ENCODE results near the gene MAST4.
"Not testable (repeated sequence)": the region's sequence is repeated elsewhere in the genome, so short reads cannot be mapped to it uniquely, and the experiment has no call there.

The MAST4 gene

DNA sequence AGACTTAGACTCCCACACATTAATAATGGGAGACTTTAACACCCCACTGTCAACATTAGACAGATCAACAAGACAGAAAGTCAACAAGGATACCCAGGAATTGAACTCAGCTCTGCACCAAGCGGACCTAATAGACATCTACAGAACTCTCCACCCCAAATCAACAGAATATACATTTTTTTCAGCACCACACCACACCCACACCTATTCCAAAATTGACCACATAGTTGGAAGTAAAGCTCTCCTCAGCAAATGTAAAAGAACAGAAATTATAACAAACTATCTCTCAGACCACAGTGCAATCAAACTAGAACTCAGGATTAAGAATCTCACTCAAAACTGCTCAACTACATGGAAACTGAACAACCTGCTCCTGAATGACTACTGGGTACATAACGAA, 156.5 kb downstream of the MAST4 start:
- DNase-seq: not testable (repeated sequence)

DNA sequence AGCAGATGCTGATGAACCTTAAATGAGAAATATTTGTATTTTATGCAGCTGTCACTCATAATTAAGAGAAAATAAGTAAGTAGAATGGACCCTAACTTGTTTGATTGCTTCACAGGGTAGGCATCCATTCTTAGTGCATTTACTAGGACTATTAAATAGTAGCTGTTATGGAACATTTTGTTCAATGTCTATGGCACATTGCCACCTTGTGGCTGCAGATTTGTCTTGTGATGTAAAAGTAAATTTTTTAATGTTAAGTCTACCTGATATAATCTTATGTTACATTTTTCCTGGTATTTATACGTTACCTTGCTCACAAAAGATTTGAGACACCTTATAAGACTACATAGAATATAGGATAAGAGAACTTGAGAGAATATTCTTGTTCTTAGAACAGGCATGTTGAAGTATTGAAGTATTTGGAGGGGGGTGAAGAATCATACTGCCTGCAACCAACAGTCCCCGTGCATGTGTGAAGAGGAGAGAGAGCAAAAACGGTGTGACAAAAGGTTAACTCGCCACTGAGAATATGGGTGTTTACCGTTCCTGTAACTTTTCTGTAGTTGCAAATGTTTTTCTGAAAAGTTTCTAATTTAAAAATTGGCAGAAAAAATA, 161.1 kb downstream of the MAST4 start:
- DNase-seq: no peak

DNA sequence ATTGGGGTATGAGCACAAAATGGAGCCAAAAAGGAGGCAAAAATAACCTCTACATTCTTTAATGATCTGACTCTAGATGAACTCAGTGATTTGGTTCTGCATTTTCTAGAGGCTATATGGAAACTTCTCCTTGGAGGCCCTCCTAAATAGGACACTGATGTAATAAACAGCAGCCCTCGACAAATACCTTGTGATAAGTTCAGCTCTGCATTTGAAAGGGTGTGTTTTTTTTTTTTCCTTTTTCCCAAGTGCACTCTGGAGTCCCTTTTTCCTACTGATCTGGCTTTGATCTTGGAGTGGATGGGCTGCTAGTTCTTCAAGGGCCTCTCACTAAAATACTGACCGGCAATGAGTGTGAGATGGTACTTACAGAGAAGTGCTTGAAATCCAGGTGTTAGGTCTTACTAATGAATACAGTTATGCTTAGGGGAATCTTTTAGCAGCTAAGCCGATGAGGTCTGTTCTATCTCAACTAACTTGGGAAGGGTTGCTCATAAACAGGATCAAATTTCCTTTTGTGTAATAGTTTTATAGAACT, 161.7 kb downstream of the MAST4 start:
- DNase-seq: no peak

DNA sequence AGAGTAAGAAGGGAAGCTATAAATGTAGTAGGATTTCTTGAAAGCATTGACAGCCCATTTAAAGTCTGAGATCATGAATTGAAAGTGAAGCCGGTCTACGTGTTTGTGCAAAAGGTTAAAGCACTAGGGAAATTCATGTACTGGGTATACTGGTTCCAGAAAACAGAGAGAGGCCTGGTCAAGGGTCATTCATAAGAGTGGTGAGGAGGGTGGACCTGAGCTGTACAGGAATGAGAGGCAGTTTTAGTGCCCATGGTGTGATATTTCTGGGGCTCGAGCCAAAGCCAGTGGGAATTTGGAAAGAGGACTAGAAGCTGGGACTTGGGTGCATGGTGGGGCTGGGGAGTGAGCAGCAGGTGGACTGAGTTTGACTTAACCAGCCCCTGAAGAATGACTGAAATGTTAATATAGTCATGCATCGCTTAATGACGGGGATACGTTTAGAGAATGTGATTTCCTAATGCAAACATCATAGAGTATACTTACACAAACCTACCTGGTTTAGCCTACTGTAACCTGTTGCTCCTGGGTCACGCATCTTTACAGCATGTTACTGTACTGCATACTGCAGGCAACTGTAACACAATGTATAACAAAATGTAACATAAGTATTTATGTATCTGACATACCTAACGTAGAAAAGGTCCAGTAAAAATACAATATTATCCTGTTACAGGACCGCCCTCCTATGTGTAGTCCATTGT, 173.0 kb downstream of the MAST4 start:
- DNase-seq: no peak

DNA sequence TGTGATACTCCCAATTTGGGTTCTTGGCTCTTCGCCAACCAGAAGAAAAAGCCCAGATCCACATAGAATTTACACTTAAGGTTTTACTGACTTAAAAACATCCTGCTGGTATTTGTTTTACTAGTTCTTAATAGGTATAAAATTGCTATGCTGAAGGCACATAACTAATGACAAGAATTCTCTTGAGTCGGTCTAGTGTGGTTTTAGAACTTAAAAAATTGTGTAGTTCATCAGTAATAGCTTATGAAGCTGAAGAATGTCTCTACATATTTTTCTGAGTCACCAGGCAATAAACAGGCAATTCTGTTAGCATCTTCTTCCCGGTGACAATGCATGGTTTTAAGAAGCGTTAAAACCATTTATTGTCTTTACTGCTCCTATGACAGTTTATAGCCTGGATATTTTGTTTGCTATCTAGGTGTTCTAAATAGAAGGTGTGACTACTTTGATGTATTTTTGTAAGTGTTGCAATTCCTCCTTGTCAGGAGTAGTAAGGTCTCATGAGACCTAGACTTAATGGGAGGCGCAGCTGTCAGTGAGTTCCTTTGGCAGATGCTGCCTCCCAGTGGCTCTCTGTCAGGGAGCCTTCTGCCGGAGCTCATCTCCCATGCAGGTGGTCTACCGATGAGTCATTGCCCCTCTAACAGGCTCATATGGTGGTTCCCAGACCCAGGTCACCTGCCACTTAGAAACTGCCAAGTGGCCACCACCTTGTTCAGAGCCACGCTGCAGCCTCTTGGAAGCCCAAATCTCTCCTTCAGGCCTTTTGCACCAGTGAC, 173.8 kb downstream of the MAST4 start:
- no peak for DNase-seq

DNA sequence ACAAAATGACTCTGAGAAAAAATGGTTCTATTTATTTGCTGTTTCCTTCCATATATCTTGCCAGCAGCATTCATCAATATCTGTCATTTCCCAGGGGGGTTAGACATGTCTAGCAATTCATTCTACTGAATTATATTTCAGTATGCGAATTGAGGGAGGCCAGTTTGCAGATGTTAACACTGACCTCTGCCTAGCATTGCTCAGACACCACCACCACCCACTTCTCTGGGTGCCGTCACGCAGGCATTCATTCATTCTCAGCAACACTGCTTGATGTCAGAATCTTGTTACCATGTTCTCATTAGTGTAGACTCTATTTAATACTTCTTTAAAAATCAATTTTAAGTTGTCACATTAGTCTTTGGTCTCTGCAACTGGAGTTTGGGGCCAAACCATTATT, 181.7 kb downstream of the MAST4 start:
- no peak for DNase-seq

DNA sequence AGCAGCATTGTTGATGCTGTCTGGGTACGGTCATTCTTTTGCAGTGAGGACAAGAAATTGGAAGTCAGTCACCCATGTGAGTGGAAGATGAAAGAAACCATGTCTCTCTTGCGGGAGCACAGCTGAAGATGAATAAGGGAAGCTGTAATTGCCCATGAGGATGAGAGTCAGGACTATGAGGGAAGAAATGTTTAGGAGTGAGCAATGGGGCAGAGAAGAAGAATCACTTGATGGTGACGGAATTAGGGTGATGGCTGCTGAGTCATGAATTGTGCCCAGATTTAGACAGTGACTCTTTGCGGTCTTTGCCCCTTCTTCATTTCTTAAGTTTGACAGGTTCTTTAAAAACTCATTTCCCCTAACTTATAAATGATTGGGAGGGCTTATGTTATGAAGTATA, 183.3 kb downstream of the MAST4 start:
- DNase-seq: no peak

DNA sequence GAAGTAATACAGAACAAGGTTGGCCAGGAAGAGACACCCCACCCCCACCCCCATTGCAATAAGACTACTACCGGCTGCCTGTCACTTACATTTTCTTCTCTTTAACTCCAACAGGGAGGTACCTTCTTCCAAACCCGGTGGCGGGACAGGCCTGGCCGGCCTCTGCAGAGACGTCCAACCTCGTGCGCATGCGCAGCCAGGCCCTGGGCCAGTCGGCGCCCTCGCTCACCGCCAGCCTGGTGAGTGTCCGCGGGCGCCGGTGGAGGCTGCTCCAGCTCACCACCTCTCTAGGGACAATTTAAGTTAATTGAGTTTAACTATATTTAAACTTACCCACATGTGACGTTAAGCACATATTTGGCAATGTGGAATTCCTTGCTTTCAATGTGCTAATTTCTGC, 192.4 kb downstream of the MAST4 start:
- no peak for DNase-seq

DNA sequence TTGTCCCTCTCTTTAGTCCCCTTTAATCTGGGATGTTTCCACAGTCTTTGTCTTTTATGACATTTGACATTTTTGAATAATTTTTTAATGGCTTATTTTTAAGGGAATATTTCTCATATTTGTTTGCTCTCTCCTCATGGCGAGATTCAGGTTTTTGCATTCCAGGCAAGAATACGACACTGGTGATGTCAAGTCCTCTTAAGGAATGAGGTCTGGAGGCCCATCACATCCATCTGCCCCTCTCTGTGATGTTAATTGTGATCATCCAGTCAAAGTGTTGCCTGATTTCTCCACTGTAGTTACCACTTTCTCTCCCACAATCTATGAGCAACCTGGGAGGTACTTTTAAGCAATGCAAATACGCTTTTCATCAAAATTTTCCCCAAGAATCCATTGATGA, 193.2 kb downstream of the MAST4 start:
- DNase-seq: no peak

DNA sequence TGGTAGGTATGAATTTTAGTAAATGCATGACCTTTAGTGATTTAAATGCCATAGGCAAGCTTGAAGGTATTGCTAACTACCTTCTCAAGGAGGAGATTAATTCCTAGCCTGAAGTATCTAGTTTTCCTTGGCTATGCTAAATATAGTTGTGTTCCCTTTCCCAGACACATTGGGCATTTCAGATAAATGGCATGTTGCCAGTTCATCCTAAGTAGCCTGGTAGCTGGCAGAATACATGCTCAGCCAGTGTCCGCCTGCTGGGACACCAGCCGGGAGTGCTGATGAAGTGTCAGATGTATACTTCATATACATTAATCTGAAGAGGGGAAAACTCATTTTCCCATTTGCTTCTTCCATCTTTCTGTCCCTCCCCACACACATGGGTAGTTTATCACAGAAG, 196.9 kb downstream of the MAST4 start:
- DNase-seq: no peak

DNA sequence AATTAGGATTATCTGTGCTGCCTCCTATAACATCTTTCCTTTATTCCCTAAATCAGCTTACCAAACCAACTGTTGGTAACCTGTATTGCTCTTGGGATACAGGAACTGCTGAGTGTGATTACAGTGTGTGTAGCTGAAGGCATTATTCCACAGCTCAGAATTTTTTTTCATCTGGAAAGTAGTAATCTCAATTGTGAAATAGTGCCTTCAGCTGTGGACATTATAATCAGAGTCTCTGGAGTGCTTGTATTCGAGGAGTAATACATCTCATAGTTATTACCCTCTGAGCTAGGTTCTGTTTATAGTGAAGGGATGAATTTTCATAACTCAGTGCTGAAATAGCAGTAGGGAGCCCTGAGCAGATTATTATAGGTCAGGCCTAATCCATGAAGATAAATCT, 199.5 kb downstream of the MAST4 start:
- no peak for DNase-seq

DNA sequence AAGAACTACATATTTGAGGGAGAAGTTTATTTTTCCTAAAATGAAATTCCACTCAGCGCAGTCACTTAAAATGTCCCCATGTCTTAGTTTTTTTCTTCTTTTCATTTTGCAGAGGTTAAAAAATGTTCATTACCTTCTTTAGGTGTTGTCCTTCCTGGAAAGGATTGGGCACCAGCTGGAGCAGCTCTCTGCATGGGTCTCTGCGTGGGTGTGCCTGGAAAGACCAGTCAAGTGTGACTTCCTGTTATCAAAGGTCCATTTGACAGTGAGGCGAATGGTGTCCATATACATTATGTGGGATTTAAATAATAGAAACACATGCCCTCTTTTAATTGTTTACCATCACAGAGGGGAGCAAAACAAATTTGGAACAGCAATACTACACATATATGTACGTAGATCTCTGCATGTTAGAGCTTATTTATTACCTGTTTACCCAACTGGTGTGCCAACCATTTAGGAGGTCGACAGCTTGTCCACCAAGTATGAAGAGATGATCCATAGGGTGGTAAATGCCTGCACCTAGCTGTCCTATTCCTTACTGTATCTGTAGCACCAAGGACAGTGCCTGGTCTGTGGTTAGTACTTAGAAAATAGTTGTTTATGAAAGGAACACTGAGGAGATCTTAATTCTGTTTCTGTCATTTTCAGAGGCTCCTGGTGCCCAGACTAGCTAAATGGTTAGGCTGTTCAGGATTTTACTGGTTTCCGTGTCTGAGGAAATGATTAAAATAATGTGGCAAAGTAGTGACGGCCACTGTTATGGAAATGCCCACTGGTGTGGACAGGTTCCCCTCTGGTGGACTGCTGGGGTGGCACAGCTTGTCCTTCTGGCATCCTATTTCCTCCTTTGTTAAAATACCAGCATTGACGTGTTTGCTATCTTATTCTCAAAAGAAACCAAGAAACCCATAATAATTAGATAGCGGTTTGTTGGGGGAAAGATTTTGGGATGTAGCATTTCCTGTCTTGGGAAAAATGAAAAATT, 200.4 kb downstream of the MAST4 start:
- no peak for DNase-seq

DNA sequence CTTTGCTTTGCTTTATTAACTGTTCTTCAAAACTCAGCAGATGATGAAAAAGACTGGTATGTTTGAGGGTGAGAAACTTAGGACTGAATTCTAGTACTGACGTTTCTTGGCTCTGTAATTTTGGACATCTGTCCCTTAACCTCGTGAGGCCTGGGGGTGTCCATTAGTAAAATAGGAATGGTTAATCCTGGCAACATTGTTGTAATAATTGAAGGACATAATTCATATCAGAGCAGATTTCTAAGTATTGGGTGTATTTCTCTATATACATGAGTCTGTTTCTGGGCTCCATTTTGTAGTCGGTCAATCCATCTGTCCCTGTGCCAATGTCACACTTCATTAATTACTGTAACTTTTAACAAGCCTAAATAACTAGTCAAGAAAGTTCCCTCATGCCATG, 206.7 kb downstream of the MAST4 start:
- DNase-seq: no peak

DNA sequence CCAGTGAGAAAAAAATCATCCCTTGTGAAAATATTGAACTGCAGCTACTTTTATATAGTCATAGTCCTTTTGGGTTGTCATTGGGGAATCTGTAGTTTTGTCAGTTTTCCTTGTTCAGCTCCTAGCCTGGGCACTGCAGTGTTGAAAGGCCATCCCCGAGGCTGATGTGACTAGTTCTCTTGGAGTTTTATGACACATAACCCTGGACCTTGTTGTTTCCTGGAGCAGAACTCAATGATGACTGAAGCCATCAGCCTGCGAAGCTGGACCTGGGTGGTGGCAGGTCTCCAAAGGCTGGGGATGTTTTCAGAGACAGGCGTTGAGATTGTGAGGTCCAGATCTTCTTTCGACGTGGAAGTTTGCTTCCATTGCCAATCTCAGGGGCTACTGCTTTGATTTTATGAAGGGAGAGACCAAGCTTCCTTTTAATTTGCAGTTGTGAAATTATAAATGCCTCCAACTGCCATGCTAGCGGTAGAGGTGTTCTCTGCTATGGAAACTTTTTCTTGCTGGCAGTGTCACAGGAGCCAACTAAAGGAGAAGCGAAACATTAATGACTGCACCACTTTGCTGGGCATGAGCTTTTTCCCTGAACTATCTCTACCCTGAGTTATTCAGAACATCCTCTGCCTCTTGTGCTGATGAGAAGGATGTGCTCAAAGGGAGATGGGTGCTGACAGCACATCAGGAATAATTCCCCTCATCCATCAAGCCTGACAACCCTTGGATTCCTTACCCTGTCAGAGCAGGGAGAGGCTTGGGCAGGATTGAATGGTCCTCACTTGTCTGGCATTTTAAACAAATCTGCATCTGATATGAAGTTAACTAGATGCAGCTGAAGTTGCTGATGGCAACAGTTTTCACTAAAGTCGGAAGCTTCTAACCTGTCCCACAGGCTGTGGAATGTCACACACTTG, 209.6 kb downstream of the MAST4 start:
- no peak for DNase-seq

DNA sequence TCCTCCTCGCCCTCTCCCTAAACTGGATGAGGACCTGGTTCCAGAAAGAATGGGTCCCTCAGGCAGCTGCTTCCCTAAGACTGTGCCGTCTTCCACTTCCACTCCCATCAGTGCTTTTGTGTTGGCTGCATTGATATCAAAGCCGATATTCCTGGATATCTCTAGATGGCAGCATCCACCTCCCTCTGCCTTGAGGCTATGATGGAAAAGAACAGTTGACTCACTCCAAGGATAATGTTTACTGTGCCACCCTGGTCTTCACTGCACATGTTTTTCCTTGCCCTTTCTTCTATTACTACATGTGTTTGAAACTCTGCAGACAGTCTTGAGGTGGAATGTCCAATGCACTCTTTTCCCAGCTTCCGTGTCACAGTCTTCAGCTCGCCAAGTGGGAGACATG, 211.6 kb downstream of the MAST4 start:
- DNase-seq: no peak

DNA sequence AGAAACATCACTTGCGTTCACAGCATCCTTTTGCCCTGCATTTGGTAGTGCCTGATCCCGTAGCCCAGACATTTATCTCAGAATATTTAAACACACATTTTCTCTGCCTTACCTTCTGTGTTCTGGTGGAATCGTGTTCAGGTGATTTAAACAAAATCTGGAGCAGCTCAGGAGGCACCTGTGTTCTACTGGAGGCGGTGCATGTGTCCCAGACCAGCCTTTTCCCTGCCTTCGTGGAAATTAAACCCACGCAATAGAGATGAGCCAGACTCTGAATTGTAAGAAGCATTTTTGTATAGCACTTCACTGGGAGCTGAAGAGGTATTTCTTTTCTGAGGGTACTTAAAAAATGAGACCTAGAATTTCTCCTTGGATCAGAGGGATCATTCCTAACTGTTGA, 212.5 kb downstream of the MAST4 start:
- no peak for DNase-seq

DNA sequence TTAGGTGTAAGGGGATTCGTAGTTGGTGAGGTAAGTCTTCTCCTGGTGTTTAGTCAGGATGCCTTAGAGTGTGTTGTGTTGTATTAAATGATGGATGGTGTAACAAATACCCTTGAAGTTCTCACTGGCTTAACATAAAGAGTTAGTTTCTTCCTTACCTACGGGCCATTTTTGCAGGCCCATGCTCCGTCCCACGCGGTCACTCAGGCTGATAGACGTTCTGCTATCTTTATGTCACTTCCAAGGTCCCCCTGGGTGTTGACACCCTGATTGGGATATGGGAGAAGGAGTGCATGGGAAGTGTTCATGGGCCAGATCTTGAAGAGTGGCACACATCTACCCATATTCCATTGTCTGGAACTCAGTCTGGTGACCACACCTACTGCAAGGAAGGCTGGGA, 214.0 kb downstream of the MAST4 start:
- no peak for DNase-seq

DNA sequence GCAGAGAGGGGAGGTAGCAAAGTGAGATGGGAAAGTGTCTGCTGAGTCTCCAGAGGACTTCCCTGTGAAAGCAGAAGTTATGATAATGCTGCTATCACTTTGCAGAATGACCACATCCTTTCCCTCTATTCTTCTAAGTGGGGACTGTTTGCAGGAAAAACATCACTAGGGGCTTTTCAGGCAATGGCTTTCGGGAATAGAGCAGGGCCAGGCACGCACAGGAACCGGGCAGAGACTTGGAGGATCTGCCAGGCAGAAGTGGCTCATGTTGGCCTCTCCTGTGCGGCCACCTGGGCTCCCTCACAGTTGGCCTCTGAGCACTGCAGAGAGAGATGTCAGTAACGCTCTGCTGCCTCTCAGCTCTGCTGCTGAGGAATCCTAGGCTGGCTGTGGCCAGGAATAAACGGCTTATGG, 214.7 kb downstream of the MAST4 start:
- DNase-seq: no peak

DNA sequence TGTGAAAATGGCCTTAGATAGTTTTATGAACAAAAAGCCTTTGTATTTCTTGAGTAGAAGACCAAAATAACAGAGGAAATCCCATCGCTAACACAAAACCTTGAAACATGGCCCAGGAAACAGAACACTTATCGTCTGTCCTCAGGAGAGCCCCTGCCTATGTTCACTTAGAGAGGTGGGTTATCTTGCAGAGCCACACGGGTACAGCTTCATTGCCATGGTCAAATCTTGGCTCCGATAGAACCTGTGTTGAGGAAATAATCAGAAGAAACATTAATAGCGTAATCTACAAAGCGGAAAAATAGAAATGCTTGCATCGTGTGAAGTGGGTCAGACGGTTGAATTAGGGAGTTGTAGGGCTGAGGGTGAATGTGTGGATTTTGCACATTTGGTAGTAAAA, 216.1 kb downstream of the MAST4 start:
- DNase-seq: no peak

DNA sequence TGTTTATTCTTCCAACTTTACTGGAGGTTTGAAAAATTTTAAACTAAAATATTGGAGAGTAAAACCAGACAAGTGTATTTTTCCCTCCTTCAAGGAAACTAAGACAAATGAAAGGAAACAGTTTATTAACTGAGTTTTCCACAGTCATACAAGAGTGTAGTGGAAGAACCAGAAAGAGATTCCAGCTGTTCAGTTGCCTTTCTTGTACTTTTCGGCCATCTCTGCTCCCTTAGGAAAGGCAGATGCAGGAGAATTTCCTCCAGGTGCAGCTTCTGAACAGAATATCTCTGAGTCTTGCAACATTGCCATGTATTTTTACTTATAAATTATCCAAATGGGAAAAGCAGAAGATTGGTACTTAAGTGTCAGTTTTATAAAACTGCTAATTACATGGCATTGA, 217.1 kb downstream of the MAST4 start:
- no peak for DNase-seq

DNA sequence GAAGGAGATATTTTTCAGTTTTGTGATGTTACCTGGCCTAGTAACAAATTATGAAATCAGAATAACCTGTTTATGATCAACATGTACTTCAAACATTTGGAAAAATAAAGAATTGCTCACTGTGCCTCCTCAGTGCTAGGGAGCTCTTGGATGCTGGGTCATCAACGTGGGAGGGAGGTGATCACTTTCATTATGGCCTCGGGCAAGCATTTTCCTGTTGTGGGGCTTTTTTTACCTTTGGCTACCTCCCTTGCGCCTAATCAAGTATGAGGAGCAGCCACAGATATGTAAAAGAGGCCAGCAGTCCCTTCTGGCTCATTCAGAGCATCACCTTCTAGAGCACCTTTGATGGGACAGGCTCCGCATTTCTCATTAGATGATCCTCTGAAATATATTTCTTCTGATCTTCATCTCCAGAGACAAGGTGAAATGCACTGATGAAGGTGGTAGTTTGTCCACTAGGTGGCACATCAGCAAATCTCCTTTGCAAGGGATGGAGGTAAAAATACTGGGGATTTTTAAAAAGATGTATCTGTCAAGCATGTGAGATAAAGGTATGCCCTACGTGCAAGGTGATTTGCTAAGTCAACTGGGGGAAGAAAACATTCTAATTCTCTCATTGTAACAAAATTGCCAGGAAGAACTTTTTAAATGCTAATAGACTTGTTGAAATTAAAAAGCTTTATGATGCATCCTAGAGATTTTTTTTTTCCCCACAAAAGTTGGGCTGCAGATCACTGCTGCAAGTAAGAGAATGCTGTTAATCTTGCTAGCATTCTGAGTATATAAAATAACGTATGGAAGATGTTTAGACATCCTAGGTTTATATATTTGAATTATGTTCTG, 218.2 kb downstream of the MAST4 start:
- no peak for DNase-seq
